Fibroblast of the aortic adventitia (primary cell): ENCODE measurements around the gene NDRG4. TPM values are rescaled to one million over a fixed set of nuclear protein-coding genes. Genes with fewer than 3 reads are reported as not detected.
A peak's percentile ranks its signal among the peaks of the same experiment; 100 is the strongest.

Experiments
- DNase-seq: peaks from one replicate; pipeline ENCODE4 v3.0.0-alpha.2; 2010; ENCODE audit warnings: low read depth
- H3K4me3 ChIP-seq: 2 replicates; pipeline ENCODE4 v1.5.1; 2011; ENCODE audit warnings: low read depth, mild to moderate bottlenecking, control low read depth, low read length, moderate library complexity
- CTCF ChIP-seq: IDR thresholded peaks from 2 replicates; pipeline ENCODE4 v1.5.1; 2011; ENCODE audit warnings: mild to moderate bottlenecking, low read length, control low read depth, inconsistent platforms; ENCODE audit not compliant: insufficient read depth
- total RNA-seq: library from RNA; depleted of rRNA; stranded (reverse); fragments of >200 nt; gene quantifications from 2 replicates; pipeline ENCODE4 v1.2.3, GENCODE V29; 2012; ENCODE audit warnings: low replicate concordance

The NDRG4 gene
- total RNA-seq, 1 donor: 5.2 TPM

GRCh38 chr16:58455750-58456149, 44.2 kb upstream of the NDRG4 start:
- no peak overlapping the region for H3K4me3 ChIP-seq
- DNase-seq: no peak
- TF ChIP-seq CTCF: no peak

- DNase-seq: peak; percentile 47
- TF ChIP-seq CTCF: no peak
Observed at GRCh38 chr16:58456193-58456592, 43.8 kb upstream of the NDRG4 start.

GRCh38 chr16:58458606-58459343, 41.2 kb upstream of the NDRG4 start:
- DNase-seq: no peak
- no peak for TF ChIP-seq CTCF
- no peak overlapping the region for H3K4me3 ChIP-seq

More at GRCh38 chr16:58456193-58456592, 43.8 kb upstream of the NDRG4 start:
- no peak overlapping the region for H3K4me3 ChIP-seq

- no peak for TF ChIP-seq CTCF
- DNase-seq: peak; percentile 80
- no peak overlapping the region for H3K4me3 ChIP-seq
Observed at GRCh38 chr16:58459344-58460218, 40.4 kb upstream of the NDRG4 start.

GRCh38 chr16:58460219-58460610, 39.7 kb upstream of the NDRG4 start:
- no peak for DNase-seq
- H3K4me3 ChIP-seq: no peak overlapping the region
- TF ChIP-seq CTCF: no peak

GRCh38 chr16:58461056-58461455, 38.9 kb upstream of the NDRG4 start:
- no peak for TF ChIP-seq CTCF
- DNase-seq: no peak
- no peak overlapping the region for H3K4me3 ChIP-seq
